ENCODE measurements around the gene NTHL1.

The NTHL1 gene

DNA sequence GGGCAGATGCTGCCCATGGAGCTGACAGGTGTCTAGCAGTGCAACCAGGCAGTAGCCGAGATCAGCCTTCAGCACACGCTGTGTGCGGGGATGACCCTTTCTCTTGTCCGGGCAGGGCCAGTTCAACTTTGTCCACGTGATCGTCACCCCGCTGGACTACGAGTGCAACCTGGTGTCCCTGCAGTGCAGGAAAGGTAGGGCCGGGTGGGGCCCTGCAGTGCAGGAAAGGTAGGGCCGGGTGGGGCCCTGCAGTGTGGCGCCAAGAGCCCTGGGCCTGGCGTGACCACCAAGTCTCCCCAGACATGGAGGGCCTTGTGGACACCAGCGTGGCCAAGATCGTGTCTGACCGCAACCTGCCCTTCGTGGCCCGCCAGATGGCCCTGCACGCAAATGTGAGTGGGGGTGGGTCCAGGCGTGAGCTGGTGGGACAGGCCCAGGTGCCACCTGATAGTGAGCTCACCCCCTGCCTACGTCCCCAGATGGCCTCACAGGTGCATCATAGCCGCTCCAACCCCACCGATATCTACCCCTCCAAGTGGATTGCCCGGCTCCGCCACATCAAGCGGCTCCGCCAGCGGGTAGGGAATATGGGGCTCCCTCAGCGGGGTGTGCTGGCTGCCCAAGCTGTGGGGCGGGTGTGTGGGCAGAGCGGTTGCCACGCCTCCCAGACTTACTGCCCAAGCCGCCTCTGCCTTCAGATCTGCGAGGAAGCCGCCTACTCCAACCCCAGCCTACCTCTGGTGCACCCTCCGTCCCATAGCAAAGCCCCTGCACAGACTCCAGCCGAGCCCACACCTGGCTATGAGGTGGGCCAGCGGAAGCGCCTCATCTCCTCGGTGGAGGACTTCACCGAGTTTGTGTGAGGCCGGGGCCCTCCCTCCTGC is 40.4 kb upstream of the NTHL1 start:
- H2AFZ ChIP-seq (ENCODE audit: low read length) = no peak overlapping the region
- no peak overlapping the region for H3K4me3 ChIP-seq (ENCODE audit: low read length)
- H3K4me1 ChIP-seq (ENCODE audit: low read length) = no peaks in the 10 kb centered on the region
- H3K27ac ChIP-seq (ENCODE audit: low read length) = no peak overlapping the region
- H3K9me3 ChIP-seq (replicated peaks; ENCODE audit: insufficient read depth, low read length) = no peaks in the 10 kb centered on the region
- H3K36me3 ChIP-seq (replicated peaks; ENCODE audit: insufficient read depth, low read length) = no peaks in the 10 kb centered on the region
- no peaks in the 10 kb centered on the region for H3F3A ChIP-seq (ENCODE audit: insufficient read depth, low read length)
- H3K79me2 ChIP-seq (ENCODE audit: low read length) = no peaks in the 10 kb centered on the region
- TF ChIP-seq EZH2 (optimal IDR thresholded peaks at IDR 0.05; ENCODE audit: low read depth, low read length) (no peak), CTCF (IDR thresholded peaks at IDR 0.05; ENCODE audit: low read length) (no peak), EZH2phosphoT487 (IDR thresholded peaks at IDR 0.05; ENCODE audit: low read length) (no peak)
- DNase-seq = no peak
- no peak overlapping the region for H3K9ac ChIP-seq (ENCODE audit: low read length)
- H4K20me1 ChIP-seq (ENCODE audit: insufficient read depth, low read length) = no peaks in the 10 kb centered on the region
- H3K9me2 ChIP-seq (replicated peaks; ENCODE audit: insufficient read depth, low read length) = no peaks in the 10 kb centered on the region
- no peak overlapping the region for H3K4me2 ChIP-seq (ENCODE audit: low read depth, low read length)
- no peaks in the 10 kb centered on the region for H3K27me3 ChIP-seq (replicated peaks; ENCODE audit: insufficient read depth, low read length)

DNA sequence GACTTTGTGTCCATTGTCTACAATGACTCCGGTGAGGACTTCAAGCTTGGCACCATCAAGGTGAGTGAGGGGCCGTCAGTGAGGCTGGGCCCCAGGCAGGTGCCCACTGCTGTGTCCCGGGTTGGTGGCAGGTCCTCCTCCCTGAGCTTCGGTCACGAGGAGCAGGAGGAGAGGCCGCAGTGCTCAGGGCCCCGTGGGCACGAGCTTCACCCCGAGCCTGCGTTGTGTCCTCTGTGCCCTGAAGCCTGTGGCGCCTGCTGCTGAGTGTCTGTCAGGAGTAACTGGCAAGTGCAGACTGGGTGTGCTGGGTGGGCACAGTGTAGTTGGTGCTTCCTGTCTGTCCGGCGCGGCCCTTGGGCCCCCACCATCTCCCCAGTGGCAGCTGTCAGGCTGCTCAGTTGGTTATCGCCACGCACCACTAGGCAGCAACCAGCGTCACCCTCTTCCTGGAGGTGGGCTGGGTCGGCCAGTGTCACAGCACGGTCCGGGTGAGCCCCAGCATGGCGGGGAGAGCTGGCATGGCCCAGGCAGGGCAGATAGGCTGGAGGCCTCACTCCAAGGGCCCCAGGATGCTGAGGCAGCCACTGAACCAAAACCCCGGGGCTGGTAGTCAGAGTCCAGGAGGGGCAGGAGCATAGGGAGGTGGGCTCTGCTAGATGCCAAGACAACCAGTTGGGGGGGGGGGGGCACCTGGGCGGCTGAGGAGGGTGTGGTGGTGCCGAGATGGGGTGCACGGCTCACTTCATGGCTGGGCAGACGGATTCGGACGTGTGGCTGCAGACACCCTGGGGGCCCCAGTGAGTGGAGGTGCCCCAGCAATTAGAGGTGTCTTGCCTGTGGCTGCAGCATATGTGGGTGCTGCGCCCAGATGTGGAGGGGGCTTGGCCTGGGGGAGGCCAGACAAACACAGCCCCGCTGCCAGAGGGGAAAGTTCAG is 39.4 kb upstream of the NTHL1 start:
- Histone ChIP-seq H3K9ac (ENCODE audit: low read length) (no peak overlapping the region), H3K4me3 (ENCODE audit: low read length) (no peak overlapping the region), H3K27me3 (replicated peaks; ENCODE audit: insufficient read depth, low read length) (no peaks in the 10 kb centered on the region), H3K36me3 (replicated peaks; ENCODE audit: insufficient read depth, low read length) (no peaks in the 10 kb centered on the region), H3K4me1 (ENCODE audit: low read length) (no peaks in the 10 kb centered on the region), H4K20me1 (ENCODE audit: insufficient read depth, low read length) (no peaks in the 10 kb centered on the region), H3K4me2 (ENCODE audit: low read depth, low read length) (no peak overlapping the region), H3K27ac (ENCODE audit: low read length) (no peak overlapping the region), H2AFZ (ENCODE audit: low read length) (no peak overlapping the region), H3F3A (ENCODE audit: insufficient read depth, low read length) (no peaks in the 10 kb centered on the region), H3K9me3 (replicated peaks; ENCODE audit: insufficient read depth, low read length) (no peaks in the 10 kb centered on the region), H3K79me2 (ENCODE audit: low read length) (no peaks in the 10 kb centered on the region), H3K9me2 (replicated peaks; ENCODE audit: insufficient read depth, low read length) (no peaks in the 10 kb centered on the region)
- no peak for DNase-seq
- TF ChIP-seq CTCF (IDR thresholded peaks at IDR 0.05; ENCODE audit: low read length) = no peak
- TF ChIP-seq EZH2phosphoT487 (IDR thresholded peaks at IDR 0.05; ENCODE audit: low read length) = no peak
- no peak for TF ChIP-seq EZH2 (optimal IDR thresholded peaks at IDR 0.05; ENCODE audit: low read depth, low read length)

- H3F3A ChIP-seq (ENCODE audit: insufficient read depth, low read length) = no peaks in the 10 kb centered on the region
- no peaks in the 10 kb centered on the region for H3K4me1 ChIP-seq (ENCODE audit: low read length)
- no peaks in the 10 kb centered on the region for H3K27me3 ChIP-seq (replicated peaks; ENCODE audit: insufficient read depth, low read length)
- no peak overlapping the region for H3K4me2 ChIP-seq (ENCODE audit: low read depth, low read length)
- H3K79me2 ChIP-seq (ENCODE audit: low read length) = no peaks in the 10 kb centered on the region
- no peaks in the 10 kb centered on the region for H3K9me3 ChIP-seq (replicated peaks; ENCODE audit: insufficient read depth, low read length)
- TF ChIP-seq EZH2 (optimal IDR thresholded peaks at IDR 0.05; ENCODE audit: low read depth, low read length) (no peak), CTCF (IDR thresholded peaks at IDR 0.05; ENCODE audit: low read length) (no peak), EZH2phosphoT487 (IDR thresholded peaks at IDR 0.05; ENCODE audit: low read length) (no peak)
- H4K20me1 ChIP-seq (ENCODE audit: insufficient read depth, low read length) = no peaks in the 10 kb centered on the region
- H3K27ac ChIP-seq (ENCODE audit: low read length) = no peak overlapping the region
- H2AFZ ChIP-seq (ENCODE audit: low read length) = no peak overlapping the region
- H3K9me2 ChIP-seq (replicated peaks; ENCODE audit: insufficient read depth, low read length) = no peaks in the 10 kb centered on the region
- no peak for DNase-seq
- H3K9ac ChIP-seq (ENCODE audit: low read length) = no peak overlapping the region
- no peak overlapping the region for H3K4me3 ChIP-seq (ENCODE audit: low read length)
- no peaks in the 10 kb centered on the region for H3K36me3 ChIP-seq (replicated peaks; ENCODE audit: insufficient read depth, low read length)
Observed at GRCh38 chr16:2086106-2086742, 38.6 kb upstream of the NTHL1 start.

All from MM.1S (cell line).